Measurements from ENCODE around the gene PRR7. TPM values are rescaled to one million over a fixed set of nuclear protein-coding genes. Genes with fewer than 3 reads are reported as not detected.

PRR7 gene
- total and polyA plus RNA-seq, 9 donors, result 0.51 to 11.4 (median 2.0) TPM; not detected in 1

GRCh38 chr5:177443144-177443983 is 3.2 kb upstream of the PRR7 start:
- DNase-seq, result no peak
- H3K36me3 ChIP-seq, result no peaks in the 10 kb centered on the region
- WGBS, 3 donors, result 74 to 79% (median 77%) methylated on average over 15 of the region's 15 CpGs

GRCh38 chr5:177444106-177445051 is 2.2 kb upstream of the PRR7 start:
- no peak for TF ChIP-seq CTCF (IDR thresholded peaks at IDR 0.05)
- TF ChIP-seq POLR2A (IDR thresholded peaks at IDR 0.05), result no peak
- no peak for TF ChIP-seq EP300 (IDR thresholded peaks at IDR 0.05)
- 54 to 61% (median 54%) methylated on average over 7 of the region's 7 CpGs for WGBS, 3 donors
- H3K4me3 ChIP-seq, result no peak overlapping the region
- intact Hi-C loops (cut with DNase I), result loop anchor here in 1 of 4 donors (5.0 kb wide), 1 partner anchor 37 kb away; the partner anchor contains the start of gene F12
- no peaks in the 10 kb centered on the region for H3K36me3 ChIP-seq
- H3K27me3 ChIP-seq, result no peaks in the 10 kb centered on the region
- peaks cover 6% of the 10 kb centered on the region for H3K4me1 ChIP-seq (ENCODE audit: insufficient read depth)
- H3K27ac ChIP-seq, result no peak overlapping the region
- H3K9me3 ChIP-seq, result no peaks in the 10 kb centered on the region
- DNase-seq, result no peak

More at GRCh38 chr5:177443144-177443983, 3.2 kb upstream of the PRR7 start:
- Histone ChIP-seq H3K9me3 (no peaks in the 10 kb centered on the region), H3K4me3 (no peak overlapping the region), H3K4me1 (ENCODE audit: insufficient read depth) (peaks cover 6% of the 10 kb centered on the region), H3K27me3 (no peaks in the 10 kb centered on the region), H3K27ac (no peak overlapping the region)
- intact Hi-C loops (cut with DNase I), result no loop called here
- no peak for TF ChIP-seq EP300 (IDR thresholded peaks at IDR 0.05)
- TF ChIP-seq CTCF (IDR thresholded peaks at IDR 0.05), result no peak
- no peak for TF ChIP-seq POLR2A (IDR thresholded peaks at IDR 0.05)

- Histone ChIP-seq H3K27me3 (no peaks in the 10 kb centered on the region), H3K4me1 (ENCODE audit: insufficient read depth) (peaks cover 6% of the 10 kb centered on the region), H3K36me3 (no peaks in the 10 kb centered on the region), H3K4me3 (no peak overlapping the region), H3K27ac (no peak overlapping the region), H3K9me3 (no peaks in the 10 kb centered on the region)
- DNase-seq, result no peak
- intact Hi-C loops (cut with DNase I), result loop anchor here in 1 of 4 donors (5.0 kb wide), 1 partner anchor 38 kb away; the partner anchor contains the start of gene F12
- WGBS, 3 donors, result 39 to 47% (median 44%) methylated on average over 10 of the region's 10 CpGs
- no peak for TF ChIP-seq CTCF (IDR thresholded peaks at IDR 0.05)
These were observed 1.3 kb upstream of the PRR7 start for GRCh38 chr5:177445052-177445916.

- no peak for DNase-seq
- Histone ChIP-seq H3K36me3 (no peaks in the 10 kb centered on the region), H3K4me3 (no peak overlapping the region), H3K9me3 (no peaks in the 10 kb centered on the region), H3K27ac (no peak overlapping the region), H3K27me3 (no peaks in the 10 kb centered on the region), H3K4me1 (ENCODE audit: insufficient read depth) (peaks cover 6% of the 10 kb centered on the region)
- intact Hi-C loops (cut with DNase I), result loop anchor here in 1 of 4 donors (5.0 kb wide), 1 partner anchor 39 kb away; the partner anchor contains the start of gene F12
- 1 to 2% (median 1%) methylated on average over 8 of the region's 8 CpGs for whole genome bisulfite sequencing, 3 donors
- no peak for TF ChIP-seq EP300 (IDR thresholded peaks at IDR 0.05)
- no peak for TF ChIP-seq POLR2A (IDR thresholded peaks at IDR 0.05)
- TF ChIP-seq CTCF (IDR thresholded peaks at IDR 0.05), result no peak
These were observed 756 bp upstream of the PRR7 start for GRCh38 chr5:177445917-177446199.
